Thyroid gland (tissue), 4 donors: Measurements from ENCODE around the gene RETREG1. TPM values are rescaled to one million over a fixed set of nuclear protein-coding genes. Genes with fewer than 3 reads are reported as not detected.

ENCODE experiments used
- DNase-seq, 2 donors: peaks; one replicate each; pipeline ENCODE4 v3.0.0-alpha.2; 2019
- H3K27ac ChIP-seq, 3 donors: fragments of 200-600 bp; sonication (generic); 1 replicate in 2 of 3; 2 replicates in 1 of 3; pipeline ENCODE4 v1.5.1; 2016 to 2019; ENCODE audit warnings: mild to moderate bottlenecking in 1 of 3, moderate library complexity in 1 of 3
- H3K27me3 ChIP-seq: fragments of 200-600 bp; sonication (generic); one replicate; pipeline ENCODE4 v1.5.1; 2019
- H3K36me3 ChIP-seq, 2 donors: fragments of 200-600 bp; sonication (generic); one replicate each; pipeline ENCODE4 v1.5.1; 2016 to 2019
- H3K4me1 ChIP-seq, 2 donors: fragments of 200-600 bp; sonication (generic); one replicate each; pipeline ENCODE4 v1.5.1; 2017 to 2019
- H3K4me3 ChIP-seq, 3 donors: fragments of 200-600 bp; sonication (generic); replicated peaks in 1 of 3; 1 replicate in 2 of 3; 2 replicates in 1 of 3; pipeline ENCODE4 v1.5.1; 2016; ENCODE audit warnings: mild to moderate bottlenecking in 1 of 3
- H3K9me3 ChIP-seq: fragments of 200-600 bp; sonication (generic); one replicate; pipeline ENCODE4 v1.5.1; 2017
- CTCF ChIP-seq, 6 experiments: fragments of 200-600 bp in 3 of 6; fragments of 450-650 bp in 3 of 6; sonication (generic) in 3 of 6; IDR thresholded peaks; one replicate each; pipeline ENCODE4 v1.5.1; 2016 to 2019; ENCODE audit warnings: antibody characterized with exemption in 6 of 6, mild to moderate bottlenecking in 2 of 6, inconsistent platforms in 1 of 6, moderate library complexity in 1 of 6
- POLR2A ChIP-seq, 2 donors: fragments of 450-650 bp; IDR thresholded peaks; one replicate each; pipeline ENCODE4 v1.6.1; 2017; ENCODE audit warnings: antibody characterized with exemption in 2 of 2, mild to moderate bottlenecking in 2 of 2, moderate library complexity in 1 of 2
- WGBS, 2 donors: methylation state at CpG; one replicate each; pipeline ENCODE4 v1.1.5; 2017; 5-methylcytosine and 5-hydroxymethylcytosine counted together
- intact Hi-C: fragments of 100-400 bp; cut with DNase I; formaldehyde crosslinking; loops from one replicate; pipeline ENCODE4 v1.15.1; 2023
- total RNA-seq, 4 donors: library from RNA; depleted of rRNA; stranded (reverse); fragments of >200 nt; gene quantifications; one replicate each; pipeline ENCODE4 v1.2.3, GENCODE V29; 2016

RETREG1 gene
- total RNA-seq, 4 donors from 2014 or later: 14.8 to 22.1 (median 17.9) TPM

- Histone ChIP-seq H3K4me3 (no peak overlapping the region), H3K4me1 (no peaks in the 10 kb centered on the region), H3K27ac (no peak overlapping the region), H3K36me3 (no peaks in the 10 kb centered on the region), H3K27me3 (no peaks in the 10 kb centered on the region), H3K9me3 (no peaks in the 10 kb centered on the region)
- intact Hi-C loops: no loop called here
- TF ChIP-seq POLR2A (IDR thresholded peaks at IDR 0.05): no peak
- TF ChIP-seq CTCF (IDR thresholded peaks at IDR 0.05): no peak
- DNase-seq: no peak
- WGBS, 2 donors: 75 to 77% methylated on average over 4 of the region's 4 CpGs
Measured at GRCh38 chr5:16525651-16526050, 91.1 kb downstream of the RETREG1 start.

GRCh38 chr5:16524286-16524685 is 92.5 kb downstream of the RETREG1 start:
- Histone ChIP-seq H3K4me3 (no peak overlapping the region), H3K4me1 (no peaks in the 10 kb centered on the region), H3K27me3 (no peaks in the 10 kb centered on the region), H3K27ac (no peak overlapping the region), H3K9me3 (no peaks in the 10 kb centered on the region), H3K36me3 (no peaks in the 10 kb centered on the region)
- intact Hi-C loops: no loop called here
- 79 to 86% methylated on average over 5 of the region's 5 CpGs for WGBS, 2 donors
- TF ChIP-seq CTCF (IDR thresholded peaks at IDR 0.05) (no peak), POLR2A (IDR thresholded peaks at IDR 0.05) (no peak)
- DNase-seq: no peak

- no peaks in the 10 kb centered on the region for H3K36me3 ChIP-seq
- 86 to 92% methylated on average over 10 of the region's 10 CpGs for WGBS, 2 donors
- intact Hi-C loops: no loop called here
- DNase-seq: no peak
- H3K27me3 ChIP-seq: no peaks in the 10 kb centered on the region
- H3K9me3 ChIP-seq: no peaks in the 10 kb centered on the region
- TF ChIP-seq POLR2A (IDR thresholded peaks at IDR 0.05) (no peak), CTCF (IDR thresholded peaks at IDR 0.05) (no peak)
- H3K4me1 ChIP-seq: no peaks in the 10 kb centered on the region
- H3K27ac ChIP-seq: no peak overlapping the region
- H3K4me3 ChIP-seq: no peak overlapping the region
Measured at GRCh38 chr5:16521521-16522483, 95.0 kb downstream of the RETREG1 start.

- 74 to 76% methylated on average over 4 of the region's 4 CpGs for WGBS, 2 donors
- Histone ChIP-seq H3K27me3 (no peaks in the 10 kb centered on the region), H3K9me3 (no peaks in the 10 kb centered on the region), H3K4me3 (no peak overlapping the region), H3K4me1 (no peaks in the 10 kb centered on the region), H3K27ac (no peak overlapping the region), H3K36me3 (no peaks in the 10 kb centered on the region)
- intact Hi-C loops: no loop called here
- TF ChIP-seq POLR2A (IDR thresholded peaks at IDR 0.05) (no peak), CTCF (IDR thresholded peaks at IDR 0.05) (no peak)
- no peak for DNase-seq
Measured at GRCh38 chr5:16520841-16521240, 96.0 kb downstream of the RETREG1 start.

GRCh38 chr5:16519435-16519834 is 97.4 kb downstream of the RETREG1 start:
- Histone ChIP-seq H3K36me3 (no peaks in the 10 kb centered on the region), H3K4me1 (no peaks in the 10 kb centered on the region), H3K27ac (no peak overlapping the region), H3K4me3 (no peak overlapping the region), H3K9me3 (no peaks in the 10 kb centered on the region), H3K27me3 (no peaks in the 10 kb centered on the region)
- WGBS, 2 donors: 89 to 93% methylated on average over 4 of the region's 4 CpGs
- DNase-seq: no peak
- intact Hi-C loops: no loop called here
- TF ChIP-seq POLR2A (IDR thresholded peaks at IDR 0.05) (no peak), CTCF (IDR thresholded peaks at IDR 0.05) (no peak)
